GM19372 (cell line): ENCODE data around the gene CFI.

Experiments
- ATAC-seq: cut with Tn5 transposase; IDR thresholded peaks from one replicate; pipeline ENCODE4 v1.9.1; 2021; ENCODE audit warnings: mild to moderate bottlenecking, low read depth, moderate library complexity; ENCODE audit not compliant: unreplicated experiment

Gene CFI

DNA sequence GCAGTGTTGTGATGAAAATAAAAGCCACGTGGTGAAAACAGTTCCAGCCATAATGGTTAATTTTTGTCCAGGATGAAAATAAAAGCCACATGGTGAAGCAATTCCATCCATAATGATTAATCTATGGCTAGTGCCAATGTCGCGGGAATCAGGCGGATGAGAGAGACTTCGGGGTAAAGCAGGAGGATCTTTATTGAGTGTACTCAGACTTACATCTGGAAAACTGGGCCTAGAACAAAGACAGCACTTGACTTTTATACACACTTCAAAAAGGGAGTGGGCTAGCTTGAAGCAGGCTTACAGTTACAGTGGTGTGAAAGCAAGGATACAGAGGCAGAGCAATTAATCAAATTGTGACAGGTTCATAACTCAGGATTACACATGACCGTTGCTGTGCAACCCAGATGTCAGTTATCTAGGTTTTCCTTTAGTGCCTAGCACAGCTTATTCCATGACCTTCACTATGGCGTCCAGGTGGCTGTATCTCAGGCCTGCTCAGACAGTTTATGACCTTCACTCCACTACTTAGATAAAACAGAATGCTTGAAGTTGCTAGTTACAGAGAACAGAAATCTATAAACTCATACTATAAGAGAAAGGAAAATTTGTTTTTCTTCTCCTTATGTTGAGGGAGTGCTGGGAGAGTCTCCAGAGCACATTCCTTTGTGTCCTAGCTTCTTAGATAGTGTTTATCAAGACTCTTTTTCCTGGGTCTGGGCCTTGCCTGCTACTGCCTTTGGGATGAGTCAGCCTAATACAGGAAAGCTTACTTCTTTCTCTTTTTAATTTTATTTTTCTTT lies 66.0 kb downstream of the CFI start:
- ATAC-seq: no peak

DNA sequence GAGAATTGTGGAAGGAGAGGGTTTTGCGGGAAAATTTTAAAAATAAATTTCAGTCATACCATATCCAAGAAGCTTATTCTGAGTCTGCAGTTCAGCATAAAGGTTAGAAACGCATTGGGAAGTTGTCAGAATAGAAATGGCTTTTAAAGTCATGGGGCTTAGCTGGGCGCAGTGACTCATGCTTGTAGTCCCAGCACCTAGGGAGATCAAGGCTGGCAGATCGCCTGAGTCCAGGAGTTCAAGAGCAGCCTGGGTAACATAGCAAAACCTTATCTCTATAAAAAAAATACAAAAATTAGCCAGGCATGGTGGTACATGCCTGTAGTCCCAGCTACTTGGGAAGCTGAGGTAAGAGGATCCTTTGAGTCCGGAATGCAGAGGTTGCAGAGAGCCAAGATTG lies 68.1 kb downstream of the CFI start:
- no peak for ATAC-seq

DNA sequence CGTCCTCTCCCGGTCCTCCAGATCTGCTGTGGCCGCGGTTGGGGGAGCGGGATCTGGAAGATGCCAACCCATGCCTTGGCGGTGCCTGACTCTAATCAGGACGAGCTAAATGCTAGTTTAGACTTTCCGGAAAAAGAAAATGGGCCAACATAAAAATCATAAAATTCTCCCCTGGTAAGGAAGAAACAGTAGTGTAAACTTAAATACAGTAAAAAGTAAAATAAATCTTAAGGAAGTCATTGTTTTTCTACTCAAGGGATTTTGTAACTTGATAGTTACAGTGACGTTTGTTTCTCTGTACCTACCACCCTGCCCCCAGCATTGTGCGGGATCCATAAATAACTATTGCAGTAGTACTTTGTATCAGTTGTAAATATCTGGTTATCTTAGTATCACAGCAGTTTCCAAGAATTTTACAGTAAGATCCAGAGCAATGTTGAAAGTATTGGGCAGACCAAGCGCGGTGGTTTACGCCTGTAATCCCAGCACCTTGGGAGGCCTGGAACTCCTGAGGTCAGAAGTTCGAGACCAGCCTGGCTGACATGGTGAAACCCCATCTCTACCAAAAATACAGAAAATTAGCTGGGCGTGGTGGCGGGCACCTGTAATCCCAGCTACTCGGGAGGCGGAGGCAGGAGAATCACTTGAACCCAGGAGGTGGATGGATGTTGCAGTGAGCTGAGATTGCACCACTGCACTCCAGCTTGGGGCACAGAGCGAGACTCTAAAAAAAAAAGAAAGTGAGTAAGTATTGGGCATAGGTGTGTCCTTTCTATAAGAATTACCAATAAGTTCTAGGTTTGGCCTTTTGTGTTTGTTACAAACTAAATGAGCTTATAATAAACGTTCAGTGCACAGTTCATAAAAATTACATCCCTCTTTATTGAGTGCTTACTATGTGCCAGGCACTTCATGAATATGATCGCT lies 70.9 kb downstream of the CFI start:
- ATAC-seq: no peak

DNA sequence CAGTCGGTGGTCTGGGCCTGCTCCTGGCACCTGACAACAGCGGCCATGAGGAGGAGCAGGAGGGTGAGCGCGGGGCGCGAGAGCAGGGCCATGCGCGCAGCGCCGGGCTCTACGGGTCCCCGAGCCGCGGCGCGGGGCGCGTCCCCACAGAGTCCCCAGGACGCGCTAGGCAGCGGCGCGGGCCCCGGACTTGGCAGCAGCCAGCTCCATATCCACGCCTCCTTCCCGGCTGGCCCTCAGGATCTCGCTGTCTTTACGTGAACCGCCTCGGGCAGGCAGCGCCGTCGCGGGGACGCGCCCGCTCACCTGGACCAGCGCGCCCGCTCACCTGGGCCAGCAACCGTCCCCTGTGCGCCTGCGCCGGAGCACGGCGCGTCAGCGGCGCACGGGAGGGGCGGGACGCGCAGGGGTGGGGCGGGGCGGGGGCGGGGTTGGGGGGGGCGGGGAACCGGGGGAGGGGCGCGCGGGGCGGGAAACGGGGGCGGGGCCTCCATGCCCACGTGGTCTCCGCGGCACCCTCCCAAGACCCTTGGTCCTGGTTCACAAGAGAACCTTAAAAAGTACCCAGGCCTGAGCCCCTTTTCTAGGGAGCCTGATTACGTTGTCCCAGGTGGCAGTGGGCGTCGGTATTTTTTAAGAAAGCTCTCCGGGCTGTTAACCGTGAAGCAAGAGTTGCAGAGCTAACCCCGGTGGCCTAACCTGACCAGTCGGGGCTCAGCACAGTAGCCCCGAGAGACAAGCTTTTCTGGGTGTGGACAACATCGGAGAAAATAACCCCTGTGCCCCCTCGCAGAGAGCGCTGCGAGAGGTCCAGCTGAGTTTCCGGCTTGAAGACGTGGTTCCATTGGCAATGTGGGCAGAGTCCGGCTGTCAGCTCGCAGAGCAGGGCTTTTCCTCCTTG lies 71.8 kb downstream of the CFI start, which contains the start of gene PLA2G12A:
Gene PLA2G12A, minus strand, starts transcription at position 353 of the 901 bp plus-strand sequence. Its CDS starts 261 bp downstream, at position 92.
- ATAC-seq: peak; percentile 83

DNA sequence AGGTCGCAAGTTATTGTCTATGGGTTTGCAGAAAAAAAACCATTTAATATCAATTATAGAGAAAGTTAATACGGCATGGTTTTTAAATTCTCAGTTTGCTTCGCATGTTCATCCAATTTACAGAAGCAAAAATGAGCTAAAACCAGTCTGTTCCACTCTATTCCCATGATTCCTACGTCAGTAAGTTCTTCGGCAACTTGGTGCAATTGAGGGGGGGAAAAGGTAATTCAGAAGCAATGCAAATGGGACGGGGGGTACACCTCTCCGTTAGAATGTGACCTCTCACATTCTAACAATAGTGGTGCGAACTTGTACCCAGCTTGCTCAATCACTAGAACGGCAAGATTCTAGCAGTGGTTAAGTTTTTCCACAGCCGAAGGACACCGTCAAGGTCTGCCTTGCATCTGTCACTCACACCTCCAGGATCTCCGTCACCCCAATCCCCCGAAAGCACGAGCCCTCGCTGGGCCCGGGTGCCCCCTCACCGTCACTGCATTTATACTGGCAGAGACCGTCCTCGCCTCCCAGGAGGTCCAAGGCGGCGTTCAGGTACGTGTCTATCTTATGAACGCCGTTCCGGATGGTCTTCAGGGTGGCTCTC lies 72.6 kb downstream of the CFI start:
- ATAC-seq: peak; percentile 20

DNA sequence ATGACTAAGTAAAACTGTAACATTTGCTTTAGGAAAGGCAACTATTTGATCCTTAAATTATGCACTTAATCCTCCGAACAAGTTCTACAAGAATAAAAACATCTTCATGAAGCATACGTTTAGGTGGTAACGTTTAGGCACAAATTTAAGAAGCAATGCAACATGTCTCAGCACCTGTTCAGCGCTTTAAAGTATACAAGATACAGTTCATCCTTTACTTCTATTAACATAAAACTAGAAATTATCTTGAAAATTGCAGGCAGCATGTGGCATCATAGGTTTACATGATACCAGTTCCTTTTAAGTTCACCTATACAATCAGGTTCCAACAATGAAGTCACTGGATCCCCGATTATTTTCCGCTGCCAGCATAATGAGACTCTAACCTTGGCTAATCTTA lies 73.4 kb downstream of the CFI start:
- ATAC-seq: no peak

DNA sequence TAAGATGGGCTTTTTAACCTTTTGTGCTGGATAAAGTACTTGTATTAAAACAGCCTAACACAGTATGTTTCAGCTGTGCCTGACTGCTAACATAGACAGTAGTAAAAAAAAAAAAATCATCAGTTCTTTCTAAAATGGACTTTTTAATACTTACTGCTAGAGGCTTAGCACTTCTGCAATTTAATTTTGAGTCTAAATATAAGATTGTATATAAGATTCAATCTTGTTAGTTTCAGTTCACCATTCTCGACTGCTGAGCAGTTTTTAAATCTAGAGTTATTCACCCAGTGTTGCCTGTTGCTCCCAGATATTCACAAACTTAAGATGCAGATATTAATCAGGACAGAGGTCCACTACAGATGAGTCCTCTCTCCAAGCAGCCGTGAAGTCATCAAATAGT lies 78.7 kb downstream of the CFI start:
- ATAC-seq: no peak

DNA sequence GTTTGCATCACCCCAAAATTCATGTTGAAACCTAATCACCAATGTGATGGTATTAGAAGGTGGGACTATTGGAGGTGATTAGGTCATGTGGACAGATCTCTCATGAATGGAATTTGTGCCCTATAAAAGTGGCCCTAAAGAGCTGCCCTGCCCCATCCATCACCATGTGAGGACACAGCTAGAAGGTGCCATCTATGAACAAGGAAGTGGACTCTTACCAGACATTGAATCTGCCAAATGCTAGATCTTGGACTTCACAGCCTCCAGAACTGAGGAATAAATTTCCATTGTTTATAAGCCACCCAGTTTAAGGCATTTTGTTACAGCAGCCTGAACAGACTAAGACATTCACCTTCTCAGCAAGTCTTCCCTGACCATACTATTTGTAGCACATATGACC lies 79.4 kb downstream of the CFI start:
- ATAC-seq: no peak

DNA sequence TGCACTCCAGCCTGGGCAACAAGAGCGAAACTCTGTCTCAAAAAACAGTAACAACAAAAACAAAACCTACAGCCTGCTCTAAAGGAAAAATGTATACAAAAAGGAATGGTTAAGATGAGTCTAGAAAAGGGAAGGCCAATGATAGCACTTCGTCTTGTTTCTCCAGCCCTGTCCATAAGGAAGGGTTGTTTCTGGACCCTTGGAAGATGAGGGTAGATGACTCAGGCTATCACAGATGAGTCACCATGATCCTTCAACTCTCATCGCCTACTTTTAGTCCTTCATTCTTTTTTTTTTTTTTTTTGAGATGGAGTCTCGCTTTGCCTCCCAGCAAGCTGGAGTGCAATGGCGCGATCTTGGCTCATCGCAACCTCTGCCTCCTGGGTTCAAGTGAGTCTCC lies 80.8 kb downstream of the CFI start:
- ATAC-seq: no peak

DNA sequence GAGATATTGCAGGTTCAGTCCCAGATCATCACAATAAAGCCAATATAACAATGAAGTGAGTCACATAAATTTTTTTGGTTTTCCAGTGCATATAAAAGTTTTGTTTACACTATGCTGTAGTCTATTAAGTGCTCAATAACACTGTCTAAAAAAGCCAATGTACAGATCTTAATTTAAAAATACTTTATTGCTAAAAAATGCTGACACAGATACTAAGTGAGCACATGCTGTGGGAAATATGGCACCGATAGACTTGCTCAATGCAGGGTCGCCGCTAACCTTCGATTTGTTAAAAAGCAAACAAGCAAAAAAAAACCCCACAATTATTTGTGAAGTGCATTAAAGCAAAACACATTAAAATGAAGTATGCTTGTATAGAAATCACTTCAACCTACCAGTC lies 82.2 kb downstream of the CFI start:
- no peak for ATAC-seq

DNA sequence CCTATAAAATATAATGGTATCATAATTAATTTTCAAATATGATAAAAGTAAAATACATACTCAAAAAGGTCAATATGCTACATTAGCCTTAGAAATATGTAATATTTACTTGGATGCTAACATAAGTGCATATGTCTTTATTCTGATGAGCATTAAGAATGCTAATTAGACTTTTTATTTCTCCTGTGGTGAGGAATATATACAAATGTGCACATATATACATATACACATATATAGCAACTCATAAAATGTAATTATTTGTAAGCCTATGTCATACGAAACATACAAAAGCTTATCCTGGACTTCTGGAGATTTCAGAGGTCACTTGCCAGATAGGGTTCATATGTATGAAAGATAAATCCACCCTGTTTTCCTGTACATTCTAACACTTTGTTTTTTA lies 83.0 kb downstream of the CFI start:
- no peak for ATAC-seq

DNA sequence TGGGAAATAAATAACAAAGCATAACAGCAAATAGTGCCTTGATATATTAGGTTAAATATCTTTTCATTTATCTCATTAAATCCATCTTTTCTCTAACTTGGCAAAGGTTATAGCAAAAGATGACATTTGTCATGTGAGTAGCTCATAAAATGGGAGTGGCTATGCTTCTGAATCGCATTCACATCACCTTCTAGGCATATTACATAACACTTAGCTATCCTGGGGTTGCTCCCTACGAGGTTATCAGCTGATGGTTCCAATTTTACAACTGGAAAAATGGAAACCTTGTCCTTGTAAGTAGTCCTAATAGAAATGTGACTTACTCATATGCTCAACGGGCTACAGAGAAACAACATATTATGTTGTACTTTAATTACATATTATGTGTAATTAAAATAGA lies 88.3 kb downstream of the CFI start:
- ATAC-seq: no peak

DNA sequence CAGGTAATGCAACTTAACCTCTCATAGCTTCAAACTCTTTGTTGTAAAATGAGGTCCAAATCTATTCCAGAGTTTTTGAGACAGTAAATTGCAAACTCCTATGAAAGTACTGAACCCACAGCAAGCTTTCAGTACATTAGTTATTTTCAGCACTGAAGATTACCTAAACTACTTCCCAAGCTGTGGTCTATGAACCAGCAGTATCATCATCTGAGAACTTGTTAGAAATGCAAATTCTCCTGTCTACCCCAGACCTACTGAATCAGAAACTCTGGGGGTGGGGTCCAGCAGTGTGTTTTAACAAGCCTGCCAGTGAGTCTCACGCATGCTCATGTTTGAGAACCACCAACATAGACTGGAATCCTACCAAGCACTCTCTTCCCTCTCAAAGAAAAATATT lies 92.8 kb downstream of the CFI start:
- ATAC-seq: no peak

DNA sequence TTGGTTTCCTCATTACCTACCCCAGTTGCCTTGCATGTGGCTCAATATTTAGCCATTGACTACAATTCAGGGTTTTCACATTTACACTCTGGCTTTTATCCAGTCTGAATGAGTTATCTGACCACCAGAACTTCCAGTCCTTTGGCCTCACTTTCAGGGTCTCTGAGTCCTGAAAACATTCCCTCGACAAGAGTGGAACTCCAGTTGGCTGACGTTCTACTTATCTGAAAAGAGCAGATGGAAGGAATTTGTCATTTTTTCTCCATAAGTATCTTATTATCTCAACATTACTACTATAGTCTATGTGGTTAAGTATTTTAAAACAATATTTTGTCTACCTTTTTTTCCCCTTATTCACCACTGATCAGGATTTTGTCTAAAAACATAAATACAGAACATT lies 93.4 kb downstream of the CFI start:
- no peak for ATAC-seq

DNA sequence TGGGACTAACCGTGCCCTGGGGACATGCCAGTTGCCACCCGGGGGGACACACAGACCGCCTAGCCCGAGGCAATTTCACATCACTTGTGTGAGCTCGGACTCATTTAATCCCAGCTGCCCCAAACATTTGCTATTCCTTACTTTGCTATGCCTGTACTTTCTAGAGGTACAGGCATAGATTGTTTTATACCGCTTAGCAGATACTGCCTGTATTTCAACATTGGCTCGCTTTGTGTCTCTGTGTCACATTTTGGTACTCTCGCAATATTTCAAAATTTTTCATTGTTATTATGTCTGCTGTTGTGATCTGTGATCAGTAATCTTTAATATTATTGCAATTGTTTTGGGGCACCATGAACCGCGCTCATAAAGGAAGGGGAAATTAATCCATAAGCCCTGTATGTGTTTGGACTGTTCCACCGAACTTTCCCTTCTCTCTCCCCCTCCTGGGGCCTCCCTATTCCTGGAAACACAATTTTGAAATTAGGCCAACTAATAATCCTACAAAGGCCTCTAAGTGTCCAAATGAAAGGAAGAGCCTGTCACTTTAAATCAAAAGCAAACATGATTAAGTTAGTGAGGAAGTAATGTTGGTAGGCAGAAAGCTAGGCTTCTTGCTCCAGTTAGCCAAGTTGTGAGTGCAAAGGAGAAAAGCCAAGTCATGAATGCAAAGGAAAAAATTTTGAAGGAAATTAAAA lies 98.0 kb downstream of the CFI start:
- ATAC-seq: no peak

DNA sequence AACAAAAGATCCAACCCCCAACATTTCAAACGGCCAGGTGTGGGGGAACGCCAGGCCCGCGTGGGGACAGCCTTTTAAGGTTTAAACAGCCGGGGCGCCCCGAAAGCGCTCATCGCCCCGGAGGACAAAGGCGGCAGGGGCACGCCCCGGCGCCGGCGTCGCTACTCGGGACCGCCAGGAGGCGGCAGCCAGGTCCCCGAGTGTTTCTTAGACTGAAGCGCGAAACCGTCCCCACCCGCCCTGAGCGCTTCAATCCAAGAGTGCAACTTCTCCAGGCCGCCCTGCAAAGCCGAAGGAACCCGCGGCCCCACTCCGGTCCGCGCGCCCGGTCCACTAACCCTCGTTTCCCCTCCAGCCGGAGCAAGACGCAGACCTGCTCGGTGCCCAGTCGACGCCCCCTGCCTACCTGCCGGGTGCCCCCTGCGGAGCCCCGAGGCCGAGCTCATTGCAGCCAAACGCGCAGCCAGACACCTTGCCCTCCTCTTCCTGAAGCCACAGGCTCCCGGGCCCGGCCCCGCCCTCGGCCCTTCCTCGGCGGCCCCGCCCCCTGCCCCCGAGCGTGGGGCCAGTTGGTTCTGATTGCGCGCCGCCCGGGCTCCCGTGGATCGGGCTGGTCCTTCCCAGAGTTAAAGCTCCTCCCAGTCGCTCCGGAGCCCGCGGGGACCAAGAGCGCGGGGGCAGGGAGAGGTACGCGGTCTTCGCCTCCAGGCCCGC lies 98.7 kb downstream of the CFI start, which contains the start of gene CASP6:
Gene CASP6, minus strand, starts transcription at position 496 of the 714 bp plus-strand sequence. Its CDS starts 50 bp downstream, at position 446.
- ATAC-seq: peak; percentile 73

DNA sequence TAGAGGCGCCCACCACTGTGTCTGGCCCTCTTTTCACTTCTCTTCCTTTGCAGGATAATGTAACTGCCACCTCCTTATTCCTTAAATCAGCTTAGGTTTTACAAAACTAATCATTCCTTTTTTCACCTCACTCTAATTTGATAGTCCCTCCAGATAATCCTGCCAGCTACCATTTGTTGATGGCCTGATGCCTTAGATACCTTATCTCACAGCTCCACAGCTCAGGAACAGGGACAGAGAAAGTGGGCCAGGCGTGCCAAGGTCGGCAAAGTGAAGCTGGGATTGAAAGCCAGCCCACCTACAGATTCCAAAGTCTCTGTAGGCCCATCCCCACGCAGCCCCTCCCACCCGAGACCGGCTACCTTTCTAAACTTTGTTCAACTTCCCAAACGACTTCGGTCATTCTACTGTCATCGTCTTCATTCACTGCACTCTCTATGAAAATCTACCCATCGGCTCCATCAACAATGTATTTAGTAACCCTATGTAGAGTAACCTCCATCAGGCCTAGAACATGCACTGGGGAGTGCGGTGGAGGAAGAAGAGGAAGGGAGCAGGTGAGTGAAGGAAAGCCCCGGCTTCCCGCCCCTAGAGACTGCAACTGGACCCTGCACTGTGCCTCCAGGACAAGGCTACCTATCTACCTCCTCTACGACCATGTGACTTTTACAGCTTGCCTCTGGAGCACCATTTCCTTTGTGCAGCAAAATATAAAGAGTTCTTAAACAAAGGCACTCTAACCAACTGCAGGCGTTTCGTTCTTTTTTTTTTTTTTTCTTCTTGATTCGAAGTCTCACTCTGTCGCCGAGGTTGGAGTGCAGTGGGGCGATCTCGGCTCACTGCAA lies 100.0 kb downstream of the CFI start:
- no peak for ATAC-seq
